Activated T-helper 1 cell treated with anti-CD3 and anti-CD28 coated beads, Interleukin-12 subunit alpha, Interleukin-12 subunit beta, Interleukin-2, Interleukin-4 antibody, amounts not matched to agents 30 ng/mL and 10 ng/mL and 1 ng/mL, durations not matched to agents 14 hours and 24 hours and 36 hours (primary cell): ENCODE results near the gene FOXJ1. TPM values are rescaled to one million over a fixed set of nuclear protein-coding genes. Genes with fewer than 3 reads are reported as not detected.

ENCODE experiments used
- DNase-seq: peaks from one replicate; pipeline ENCODE4 v3.0.0; 2021; ENCODE audit warnings: low spot score
- H3K27ac Mint-ChIP-seq: one replicate; pipeline ENCODE4 v1.8.0; 2021; ENCODE audit warnings: mild to moderate bottlenecking, mixed read lengths
- H3K27me3 Mint-ChIP-seq: one replicate; pipeline ENCODE4 v1.8.0; 2022; ENCODE audit warnings: mild to moderate bottlenecking, moderate library complexity, mixed read lengths; ENCODE audit not compliant: insufficient read depth
- H3K36me3 Mint-ChIP-seq: one replicate; pipeline ENCODE4 v1.8.0; 2021; ENCODE audit warnings: low read depth, mixed read lengths
- H3K4me1 Mint-ChIP-seq: one replicate; pipeline ENCODE4 v1.8.0; 2021; ENCODE audit warnings: low read depth, mixed read lengths
- H3K4me3 Mint-ChIP-seq: one replicate; pipeline ENCODE4 v1.8.0; 2021; ENCODE audit warnings: mild to moderate bottlenecking, moderate library complexity, mixed read lengths
- H3K9me3 Mint-ChIP-seq: one replicate; pipeline ENCODE4 v1.8.0; 2021; ENCODE audit warnings: mixed read lengths
- intact Hi-C: fragments of 100-400 bp; cut with micrococcal nuclease; formaldehyde crosslinking; loops from one replicate; pipeline ENCODE4 v1.15.1; 2024
- total RNA-seq: library from RNA; stranded (reverse); gene quantifications from 2 replicates; pipeline ENCODE4 v1.2.3, GENCODE V29; 2022

Gene FOXJ1
- total RNA-seq, 1 donor from 2014 or later: not detected

- Mint-ChIP-seq H3K4me1 (peaks cover 8% of the 10 kb centered on the region), H3K27ac (no peak overlapping the region), H3K9me3 (no peaks in the 10 kb centered on the region), H3K4me3 (no peak overlapping the region), H3K36me3 (peaks cover 36% of the 10 kb centered on the region), H3K27me3 (no peaks in the 10 kb centered on the region)
- intact Hi-C loops: no loop called here
- DNase-seq: no peak
Observed at GRCh38 chr17:76097716-76098295, 43.2 kb downstream of the FOXJ1 start.

GRCh38 chr17:76095943-76096342 lies 45.1 kb downstream of the FOXJ1 start:
- peaks cover 35% of the 10 kb centered on the region for H3K36me3 Mint-ChIP-seq

GRCh38 chr17:76094046-76094445 lies 47.0 kb downstream of the FOXJ1 start:
- intact Hi-C loops: no loop called here
- Mint-ChIP-seq H3K27me3 (no peaks in the 10 kb centered on the region), H3K9me3 (no peaks in the 10 kb centered on the region), H3K36me3 (peaks cover 31% of the 10 kb centered on the region), H3K4me1 (no peaks in the 10 kb centered on the region), H3K4me3 (no peak overlapping the region), H3K27ac (no peak overlapping the region)
- DNase-seq: no peak

More at GRCh38 chr17:76095943-76096342, 45.1 kb downstream of the FOXJ1 start:
- Mint-ChIP-seq H3K4me3 (no peak overlapping the region), H3K9me3 (no peaks in the 10 kb centered on the region), H3K4me1 (peaks cover 5% of the 10 kb centered on the region), H3K27me3 (no peaks in the 10 kb centered on the region), H3K27ac (no peak overlapping the region)
- DNase-seq: no peak
- intact Hi-C loops: no loop called here

- no peak overlapping the region for H3K27ac Mint-ChIP-seq
- no peak for DNase-seq
- H3K9me3 Mint-ChIP-seq: no peaks in the 10 kb centered on the region
- no peaks in the 10 kb centered on the region for H3K4me1 Mint-ChIP-seq
- H3K36me3 Mint-ChIP-seq: peaks cover 29% of the 10 kb centered on the region
- H3K27me3 Mint-ChIP-seq: no peaks in the 10 kb centered on the region
- no peak overlapping the region for H3K4me3 Mint-ChIP-seq
- intact Hi-C loops: no loop called here
Observed at GRCh38 chr17:76092526-76093413, 48.3 kb downstream of the FOXJ1 start.

- no peak for DNase-seq
- Mint-ChIP-seq H3K9me3 (no peaks in the 10 kb centered on the region), H3K4me1 (no peaks in the 10 kb centered on the region), H3K4me3 (peak overlapping the region; percentile 20), H3K27me3 (no peaks in the 10 kb centered on the region), H3K36me3 (peaks cover 31% of the 10 kb centered on the region), H3K27ac (peak overlapping the region; percentile 62)
- intact Hi-C loops: no loop called here
Observed at GRCh38 chr17:76091526-76092286, 49.3 kb downstream of the FOXJ1 start.

GRCh38 chr17:76090517-76091129 lies 50.4 kb downstream of the FOXJ1 start:
- no peaks in the 10 kb centered on the region for H3K9me3 Mint-ChIP-seq
- H3K36me3 Mint-ChIP-seq: peaks cover 30% of the 10 kb centered on the region
- no peak overlapping the region for H3K4me3 Mint-ChIP-seq
- no peak overlapping the region for H3K27ac Mint-ChIP-seq
- no peaks in the 10 kb centered on the region for H3K4me1 Mint-ChIP-seq
- no peak for DNase-seq
- intact Hi-C loops: no loop called here
- no peaks in the 10 kb centered on the region for H3K27me3 Mint-ChIP-seq

- intact Hi-C loops: no loop called here
- no peak overlapping the region for H3K27ac Mint-ChIP-seq
- no peak for DNase-seq
- H3K36me3 Mint-ChIP-seq: peaks cover 29% of the 10 kb centered on the region
- H3K4me3 Mint-ChIP-seq: no peak overlapping the region
- H3K4me1 Mint-ChIP-seq: no peaks in the 10 kb centered on the region
- H3K27me3 Mint-ChIP-seq: no peaks in the 10 kb centered on the region
- H3K9me3 Mint-ChIP-seq: no peaks in the 10 kb centered on the region
Observed at GRCh38 chr17:76089680-76090516, 51.1 kb downstream of the FOXJ1 start.

- H3K27ac Mint-ChIP-seq: no peak overlapping the region
- no peaks in the 10 kb centered on the region for H3K4me1 Mint-ChIP-seq
Observed at GRCh38 chr17:76088868-76089576, 52.0 kb downstream of the FOXJ1 start.

GRCh38 chr17:76088041-76088867 lies 52.8 kb downstream of the FOXJ1 start:
- intact Hi-C loops: no loop called here
- Mint-ChIP-seq H3K4me1 (no peaks in the 10 kb centered on the region), H3K4me3 (no peak overlapping the region), H3K27ac (no peak overlapping the region), H3K9me3 (no peaks in the 10 kb centered on the region), H3K27me3 (no peaks in the 10 kb centered on the region), H3K36me3 (peaks cover 27% of the 10 kb centered on the region)
- DNase-seq: no peak

More at GRCh38 chr17:76088868-76089576, 52.0 kb downstream of the FOXJ1 start:
- DNase-seq: no peak
- Mint-ChIP-seq H3K27me3 (no peaks in the 10 kb centered on the region), H3K9me3 (no peaks in the 10 kb centered on the region), H3K4me3 (no peak overlapping the region), H3K36me3 (peaks cover 30% of the 10 kb centered on the region)
- intact Hi-C loops: no loop called here

- Mint-ChIP-seq H3K27ac (no peak overlapping the region), H3K4me3 (no peak overlapping the region), H3K36me3 (peaks cover 27% of the 10 kb centered on the region)
Observed at GRCh38 chr17:76087531-76087930, 53.5 kb downstream of the FOXJ1 start.

GRCh38 chr17:76086384-76086783 lies 54.7 kb downstream of the FOXJ1 start:
- H3K4me3 Mint-ChIP-seq: no peak overlapping the region
- H3K27ac Mint-ChIP-seq: no peak overlapping the region
- no peaks in the 10 kb centered on the region for H3K4me1 Mint-ChIP-seq
- DNase-seq: no peak
- intact Hi-C loops: no loop called here
- H3K27me3 Mint-ChIP-seq: no peaks in the 10 kb centered on the region
- H3K9me3 Mint-ChIP-seq: no peaks in the 10 kb centered on the region
- peaks cover 24% of the 10 kb centered on the region for H3K36me3 Mint-ChIP-seq

More at GRCh38 chr17:76087531-76087930, 53.5 kb downstream of the FOXJ1 start:
- H3K4me1 Mint-ChIP-seq: no peaks in the 10 kb centered on the region
- intact Hi-C loops: no loop called here
- DNase-seq: no peak
- no peaks in the 10 kb centered on the region for H3K27me3 Mint-ChIP-seq
- no peaks in the 10 kb centered on the region for H3K9me3 Mint-ChIP-seq
